Naive thymus-derived CD4-positive, alpha-beta T cell (primary cell): ENCODE measurements around the gene MEGF11. TPM values are rescaled to one million over a fixed set of nuclear protein-coding genes. Genes with fewer than 3 reads are reported as not detected.

ENCODE experiments used
- ATAC-seq: fragments of 150-1000 bp; cut with Tn5 transposase; 2 replicates; pipeline ENCODE4 v1.10.0; 2021; ENCODE audit warnings: mild to moderate bottlenecking, moderate library complexity
- CTCF ChIA-PET: fragments of 350-600 bp; sonication (Branson Sonifier 250); formaldehyde crosslinking; loops from one replicate; lab custom pipeline; 2021; ENCODE audit warnings: antibody characterized with exemption; lab: Charles Lee
- POLR2A ChIA-PET: fragments of 350-600 bp; sonication (Branson Sonifier 250); formaldehyde crosslinking; loops from one replicate; lab custom pipeline; 2021; ENCODE audit warnings: antibody characterized with exemption, inconsistent platforms; lab: Charles Lee
- DNase-seq, 9 donors: peaks; one replicate each; pipeline versions ENCODE4 v3.0.0 to v3.0.0-alpha.2; 2020 to 2022; ENCODE audit warnings: mixed read lengths in 1 of 9
- H3K27ac ChIP-seq: one replicate; pipeline ENCODE4 v1.7.0; 2013; ENCODE audit warnings: mild to moderate bottlenecking, low read depth, low read length, moderate library complexity
- H3K27me3 ChIP-seq, 2 donors: one replicate each; pipeline ENCODE4 v1.7.0; 2013; ENCODE audit warnings: low read length in 2 of 2, mild to moderate bottlenecking in 2 of 2, moderate library complexity in 2 of 2; ENCODE audit not compliant: control insufficient read depth in 2 of 2, insufficient read depth in 2 of 2
- H3K36me3 ChIP-seq, 3 experiments: 1 replicate in 2 of 3; 2 replicates in 1 of 3; pipeline ENCODE4 v1.7.0; 2013; ENCODE audit warnings: low read length in 3 of 3, mild to moderate bottlenecking in 3 of 3, moderate library complexity in 1 of 3; ENCODE audit not compliant: insufficient read depth in 3 of 3, control insufficient read depth in 2 of 3
- H3K4me1 ChIP-seq, 2 donors: one replicate each; pipeline ENCODE4 v1.7.0; 2013; ENCODE audit warnings: low read length in 2 of 2, mild to moderate bottlenecking in 2 of 2, moderate library complexity in 1 of 2; ENCODE audit not compliant: control insufficient read depth in 2 of 2, insufficient read depth in 2 of 2
- H3K4me3 ChIP-seq: 2 replicates; pipeline ENCODE4 v1.7.0; 2013; ENCODE audit warnings: mild to moderate bottlenecking, low read length
- H3K9me3 ChIP-seq, 3 experiments: 1 replicate in 2 of 3; 2 replicates in 1 of 3; pipeline ENCODE4 v1.7.0; 2013; ENCODE audit warnings: low read length in 3 of 3; ENCODE audit not compliant: control insufficient read depth in 2 of 3
- H3K27ac Mint-ChIP-seq, 9 donors: one replicate each; pipeline ENCODE4 v1.8.0; 2020 to 2022; ENCODE audit warnings: mixed read lengths in 9 of 9, mild to moderate bottlenecking in 8 of 9, moderate library complexity in 5 of 9, inconsistent platforms in 2 of 9
- H3K27me3 Mint-ChIP-seq, 5 donors: one replicate each; pipeline ENCODE4 v1.8.0; 2021 to 2022; ENCODE audit warnings: mixed read lengths in 5 of 5, mild to moderate bottlenecking in 1 of 5
- H3K36me3 Mint-ChIP-seq, 5 donors: one replicate each; pipeline ENCODE4 v1.8.0; 2020 to 2022; ENCODE audit warnings: mixed read lengths in 5 of 5, mild to moderate bottlenecking in 3 of 5, inconsistent platforms in 1 of 5
- H3K4me1 Mint-ChIP-seq, 7 donors: one replicate each; pipeline ENCODE4 v1.8.0; 2020 to 2022; ENCODE audit warnings: mixed read lengths in 7 of 7, mild to moderate bottlenecking in 3 of 7, inconsistent platforms in 1 of 7
- H3K4me3 Mint-ChIP-seq, 10 donors: one replicate each; pipeline ENCODE4 v1.8.0; 2020 to 2022; ENCODE audit warnings: mild to moderate bottlenecking in 10 of 10, mixed read lengths in 10 of 10, moderate library complexity in 6 of 10, inconsistent platforms in 2 of 10
- H3K9me3 Mint-ChIP-seq, 11 donors: one replicate each; pipeline ENCODE4 v1.8.0; 2020 to 2022; ENCODE audit warnings: mixed read lengths in 11 of 11, mild to moderate bottlenecking in 4 of 11, inconsistent platforms in 1 of 11, moderate library complexity in 1 of 11
- intact Hi-C, 2 donors: fragments of 100-400 bp; cut with micrococcal nuclease; formaldehyde crosslinking; loops; one replicate each; pipeline ENCODE4 v1.15.1; 2023
- polyA plus RNA-seq, 2 donors: library from polyadenylated mRNA; unstranded; fragments of 300-500 nt; fragmentation: Illumina TruSeq; gene quantifications; one replicate each; pipeline ENCODE4 v1.2.3, GENCODE V29; 2021
- total RNA-seq, 6 experiments: library from RNA in 5 of 6; stranded (reverse) in 5 of 6; gene quantifications; 1 replicate in 5 of 6; 2 replicates in 1 of 6; pipeline ENCODE4 v1.2.3 and lab custom pipeline; 2021 to 2026

The MEGF11 gene
- total and polyA plus RNA-seq, 7 experiments from 2014 or later = 0.45 TPM; not detected in 6

DNA sequence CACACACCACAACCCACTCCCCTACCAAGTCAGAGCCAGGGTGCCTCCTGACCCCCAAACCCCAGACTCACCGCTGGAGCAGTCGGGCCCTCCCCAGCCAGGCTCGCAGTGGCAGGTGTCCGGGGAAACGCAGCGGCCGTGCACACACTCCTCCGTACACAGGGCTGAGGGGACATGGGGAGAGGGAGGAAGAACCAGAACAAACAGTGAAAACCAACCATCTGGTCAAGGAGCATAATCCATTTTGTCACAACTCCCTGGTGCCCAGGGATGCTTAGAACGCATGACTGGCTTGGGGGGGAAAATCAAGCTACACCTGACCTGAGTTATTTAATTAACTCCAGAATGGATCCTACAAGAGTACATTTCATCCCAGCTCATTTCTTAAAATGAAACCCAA is 159.2 kb downstream of the MEGF11 start:
- Mint-ChIP-seq H3K27me3 (peaks cover 0 to 13% (median 4%) of the 10 kb centered on the region in 5 donors), H3K4me3 (no peak overlapping the region), H3K4me1 (no peaks in the 10 kb centered on the region), H3K36me3 (no peaks in the 10 kb centered on the region), H3K9me3 (no peaks in the 10 kb centered on the region), H3K27ac (no peak overlapping the region)
- ChIA-PET POLR2A (no interaction called here), CTCF (no interaction called here)
- intact Hi-C loops = no loop called here
- H3K4me3 ChIP-seq = no peak overlapping the region
- H3K9me3 ChIP-seq = no peaks in the 10 kb centered on the region
- ATAC-seq (no peak), DNase-seq (no peak)
- no peaks in the 10 kb centered on the region for H3K27me3 ChIP-seq
- H3K4me1 ChIP-seq = no peaks in the 10 kb centered on the region
- H3K36me3 ChIP-seq = no peaks in the 10 kb centered on the region
- no peak overlapping the region for H3K27ac ChIP-seq

DNA sequence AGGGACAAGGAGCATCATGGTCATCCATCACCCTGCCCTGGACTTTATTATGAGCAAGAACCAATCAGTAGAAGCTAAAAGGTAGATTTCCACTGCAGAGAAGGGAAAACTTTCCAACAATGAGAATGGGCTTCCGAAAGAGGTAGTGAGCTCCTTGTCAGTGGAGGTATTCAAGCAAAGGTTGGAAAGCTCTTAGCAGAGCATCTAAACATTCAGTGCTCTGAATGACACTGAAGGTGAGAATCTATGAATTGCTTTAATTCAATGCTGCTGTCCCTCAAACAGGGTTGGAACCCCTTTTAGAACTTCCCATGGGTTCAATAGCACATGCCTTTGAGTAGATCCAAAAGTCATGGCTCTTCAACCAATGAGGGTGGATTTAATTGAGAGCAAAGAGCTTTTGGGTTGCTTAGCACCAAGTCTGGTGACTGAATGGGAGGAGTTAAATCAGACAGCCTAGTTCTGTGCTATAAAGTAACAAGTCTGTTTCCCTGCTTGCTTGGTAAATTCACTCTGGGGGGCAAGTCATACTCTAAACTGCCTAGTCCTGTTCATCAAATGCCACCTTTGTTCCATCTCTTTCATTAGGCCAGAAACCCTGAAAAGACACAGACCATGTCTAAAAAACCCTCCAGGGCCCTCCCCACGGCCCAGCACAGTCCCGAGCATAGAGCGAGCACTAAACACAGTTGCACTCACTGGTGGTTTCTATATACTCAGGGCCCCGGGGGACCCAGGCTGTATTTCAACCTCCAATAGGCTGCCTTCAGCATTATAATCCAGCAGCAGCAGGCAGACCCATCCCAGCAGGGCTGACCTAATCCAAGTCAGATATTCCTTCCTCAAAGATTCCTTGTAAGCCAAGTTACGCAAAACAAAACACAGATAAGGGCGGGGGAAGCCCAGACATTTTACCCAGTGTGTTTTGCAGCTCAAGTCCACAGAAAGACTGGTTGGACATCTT is 161.2 kb downstream of the MEGF11 start:
- H3K4me3 ChIP-seq = no peak overlapping the region
- intact Hi-C loops = no loop called here
- no peak for DNase-seq
- no peaks in the 10 kb centered on the region for H3K27me3 ChIP-seq
- H3K27ac Mint-ChIP-seq = no peak overlapping the region
- no peak overlapping the region for H3K27ac ChIP-seq
- H3K36me3 ChIP-seq = no peaks in the 10 kb centered on the region
- ChIA-PET CTCF (no interaction called here), POLR2A (no interaction called here)
- no peak overlapping the region for H3K4me3 Mint-ChIP-seq
- H3K36me3 Mint-ChIP-seq = no peaks in the 10 kb centered on the region
- no peak for ATAC-seq
- no peaks in the 10 kb centered on the region for H3K9me3 Mint-ChIP-seq
- H3K27me3 Mint-ChIP-seq = peaks cover 0 to 27% (median 7%) of the 10 kb centered on the region in 5 donors
- no peaks in the 10 kb centered on the region for H3K9me3 ChIP-seq
- no peaks in the 10 kb centered on the region for H3K4me1 Mint-ChIP-seq
- no peaks in the 10 kb centered on the region for H3K4me1 ChIP-seq

DNA sequence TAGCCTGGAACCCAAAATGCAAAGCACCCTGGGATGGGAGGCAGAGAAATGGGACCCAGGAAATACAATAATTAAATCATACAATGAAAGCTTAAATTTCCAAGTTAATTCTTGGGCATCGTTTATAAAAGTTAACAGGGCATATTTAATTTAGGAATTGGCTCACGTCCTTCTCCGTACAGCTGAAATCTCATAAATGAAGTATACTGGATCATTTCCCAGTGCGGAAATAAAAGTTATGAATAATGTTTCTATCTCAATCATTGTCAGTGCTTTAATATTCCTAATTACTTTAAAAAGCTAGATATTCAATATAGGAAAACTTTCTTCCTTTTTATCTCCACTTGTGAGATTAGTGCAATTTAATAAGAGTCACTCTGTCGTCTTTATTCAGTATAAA is 164.0 kb downstream of the MEGF11 start:
- no peaks in the 10 kb centered on the region for H3K36me3 ChIP-seq
- POLR2A ChIA-PET = no interaction called here
- no peaks in the 10 kb centered on the region for H3K4me1 ChIP-seq
- Mint-ChIP-seq H3K36me3 (peaks cover 0 to 2% (median under 1%) of the 10 kb centered on the region in 5 donors), H3K4me1 (no peaks in the 10 kb centered on the region), H3K27me3 (peaks cover 0 to 50% (median 7%) of the 10 kb centered on the region in 5 donors), H3K27ac (no peak overlapping the region), H3K4me3 (no peak overlapping the region), H3K9me3 (peaks cover 0 to 5% (median under 1%) of the 10 kb centered on the region in 11 donors)
- intact Hi-C loops = loop anchor here in 1 of 2 donors (10.0 kb wide), 1 partner anchor 455 kb away; no protein-coding TSS in a partner anchor
- ATAC-seq (no peak), DNase-seq (no peak)
- no peaks in the 10 kb centered on the region for H3K27me3 ChIP-seq
- H3K27ac ChIP-seq = no peak overlapping the region
- CTCF ChIA-PET = no interaction called here
- H3K9me3 ChIP-seq = no peaks in the 10 kb centered on the region
- no peak overlapping the region for H3K4me3 ChIP-seq

DNA sequence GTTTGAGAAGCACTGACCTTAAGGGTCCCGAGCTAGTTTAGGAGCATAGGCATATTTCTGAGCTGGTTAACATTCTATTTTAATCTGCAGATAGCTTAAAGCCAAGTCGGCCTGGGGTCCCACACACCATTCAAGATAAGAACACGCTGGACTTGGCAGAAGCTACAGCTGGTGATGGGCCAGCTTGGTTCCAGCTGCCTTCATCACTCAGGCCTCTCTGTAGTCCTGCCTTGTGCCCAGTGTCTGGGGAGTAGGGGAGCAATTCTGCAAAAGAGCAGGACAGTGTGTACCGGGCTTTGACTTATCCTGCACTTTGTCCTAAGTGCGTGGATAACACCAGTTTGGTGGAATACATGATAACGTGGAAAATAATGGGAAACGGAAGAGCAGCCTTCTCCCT is 164.5 kb downstream of the MEGF11 start:
- no peaks in the 10 kb centered on the region for H3K36me3 ChIP-seq
- no peak overlapping the region for H3K27ac ChIP-seq
- ChIA-PET CTCF (no interaction called here), POLR2A (no interaction called here)
- Mint-ChIP-seq H3K27ac (no peak overlapping the region), H3K4me3 (no peak overlapping the region), H3K9me3 (peaks cover 0 to 9% (median 2%) of the 10 kb centered on the region in 11 donors), H3K4me1 (no peaks in the 10 kb centered on the region), H3K36me3 (peaks cover 0 to 6% (median 4%) of the 10 kb centered on the region in 5 donors), H3K27me3 (peaks cover 0 to 50% (median 5%) of the 10 kb centered on the region in 5 donors)
- intact Hi-C loops = loop anchor here in 1 of 2 donors (10.0 kb wide), 1 partner anchor 454 kb away; no protein-coding TSS in a partner anchor
- H3K27me3 ChIP-seq = no peaks in the 10 kb centered on the region
- no peaks in the 10 kb centered on the region for H3K9me3 ChIP-seq
- no peaks in the 10 kb centered on the region for H3K4me1 ChIP-seq
- DNase-seq (no peak), ATAC-seq (no peak)
- no peak overlapping the region for H3K4me3 ChIP-seq

DNA sequence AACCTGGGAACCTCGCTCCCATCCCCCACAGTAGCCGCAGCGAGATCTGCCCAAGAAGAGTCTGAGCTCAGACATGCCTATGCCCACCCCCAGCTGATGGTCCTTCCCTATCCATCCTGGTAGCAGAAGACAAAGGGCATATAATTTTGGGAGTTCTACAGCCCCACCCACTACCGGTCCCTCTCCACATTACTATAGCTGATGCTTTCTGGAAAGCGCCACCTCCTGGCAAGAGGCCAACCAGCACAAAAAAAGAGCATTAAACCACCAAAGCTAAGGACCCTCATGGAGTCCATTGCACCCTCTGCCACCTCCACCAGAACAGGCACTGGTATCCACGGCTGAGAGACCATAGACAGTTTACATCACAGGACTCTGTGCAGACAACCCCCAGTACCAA is 168.4 kb downstream of the MEGF11 start:
- Histone ChIP-seq H3K36me3 (no peaks in the 10 kb centered on the region), H3K4me1 (no peaks in the 10 kb centered on the region), H3K9me3 (no peaks in the 10 kb centered on the region), H3K4me3 (no peak overlapping the region), H3K27ac (no peak overlapping the region), H3K27me3 (no peaks in the 10 kb centered on the region)
- H3K27me3 Mint-ChIP-seq = peaks cover 0 to 46% (median 4%) of the 10 kb centered on the region in 5 donors
- H3K27ac Mint-ChIP-seq = no peak overlapping the region
- peak in 1 of 9 donors; percentile 25 for DNase-seq
- intact Hi-C loops = loop anchor here in 1 of 2 donors (10.0 kb wide), 1 partner anchor 450 kb away; no protein-coding TSS in a partner anchor
- H3K36me3 Mint-ChIP-seq = peaks cover 0 to 7% (median 4%) of the 10 kb centered on the region in 5 donors
- no peaks in the 10 kb centered on the region for H3K4me1 Mint-ChIP-seq
- CTCF ChIA-PET = no interaction called here
- ATAC-seq = no peak
- POLR2A ChIA-PET = no interaction called here
- peaks cover 0 to 12% (median 2%) of the 10 kb centered on the region in 11 donors for H3K9me3 Mint-ChIP-seq
- H3K4me3 Mint-ChIP-seq = no peak overlapping the region

DNA sequence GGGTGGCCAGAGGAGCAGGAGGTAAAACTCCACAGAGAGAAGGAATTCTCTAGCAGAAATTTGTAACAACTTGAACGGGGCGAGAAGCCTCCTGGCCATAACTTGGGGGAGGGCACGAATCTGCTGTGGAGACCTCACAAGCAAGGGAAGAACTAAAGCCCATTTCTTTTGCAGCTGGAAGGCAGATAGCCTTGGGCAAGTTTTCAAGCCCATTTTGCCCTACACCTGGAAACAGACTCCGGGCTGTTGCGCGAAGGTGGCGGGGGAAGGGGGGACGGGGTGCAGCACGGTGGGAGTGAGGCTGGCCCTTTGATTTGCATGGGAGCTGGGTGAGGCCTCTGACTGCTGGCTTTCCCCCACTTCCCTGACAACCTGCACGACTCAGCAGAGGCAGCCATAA is 168.8 kb downstream of the MEGF11 start:
- CTCF ChIA-PET = no interaction called here
- intact Hi-C loops = loop anchor here in 1 of 2 donors (10.0 kb wide), 1 partner anchor 450 kb away; no protein-coding TSS in a partner anchor

More for the DNA sequence above, 168.8 kb downstream of the MEGF11 start:
- H3K27ac ChIP-seq = no peak overlapping the region
- DNase-seq (no peak), ATAC-seq (no peak)
- no peaks in the 10 kb centered on the region for H3K27me3 ChIP-seq
- no peak overlapping the region for H3K27ac Mint-ChIP-seq
- no peaks in the 10 kb centered on the region for H3K4me1 ChIP-seq
- H3K27me3 Mint-ChIP-seq = peaks cover 0 to 44% (median 4%) of the 10 kb centered on the region in 5 donors
- H3K36me3 Mint-ChIP-seq = peaks cover 0 to 7% (median 4%) of the 10 kb centered on the region in 5 donors
- H3K4me3 Mint-ChIP-seq = no peak overlapping the region
- POLR2A ChIA-PET = no interaction called here
- no peaks in the 10 kb centered on the region for H3K4me1 Mint-ChIP-seq
- H3K36me3 ChIP-seq = no peaks in the 10 kb centered on the region
- H3K9me3 ChIP-seq = no peaks in the 10 kb centered on the region
- no peak overlapping the region for H3K4me3 ChIP-seq
- H3K9me3 Mint-ChIP-seq = peaks cover 0 to 12% (median 2%) of the 10 kb centered on the region in 11 donors
